GOT3 (cell line): Measurements from ENCODE around the gene KLF13.

Experiments
- DNase-seq: peaks from one replicate; lab custom pipeline; 2025; ENCODE audit warnings: mixed read lengths; lab: John Stamatoyannopoulos, UW

Gene KLF13

DNA sequence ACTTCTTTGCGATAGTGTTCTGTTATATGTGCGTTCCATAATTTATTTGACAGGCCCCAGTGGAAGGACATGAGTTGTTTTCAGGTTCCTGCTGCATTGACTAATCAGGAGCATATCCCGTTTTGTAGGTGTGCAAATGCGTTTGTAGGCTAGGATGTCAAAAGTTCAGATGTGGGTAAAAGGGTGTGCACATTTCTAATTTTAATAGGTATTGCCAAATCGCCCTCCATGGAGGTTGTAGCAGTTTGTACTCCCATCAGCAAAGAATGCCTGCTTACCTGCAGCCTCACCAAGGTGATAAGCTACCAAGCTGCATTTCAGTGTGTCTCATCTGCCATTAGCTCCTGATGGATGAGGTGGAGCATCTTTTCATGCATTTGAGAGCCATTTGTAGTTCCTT is 36.3 kb downstream of the KLF13 start:
- DNase-seq = no peak

GRCh38 chr15:31364301-31365031 is 37.8 kb downstream of the KLF13 start:
- DNase-seq = no peak

GRCh38 chr15:31365032-31365654 is 38.5 kb downstream of the KLF13 start:
- no peak for DNase-seq

DNA sequence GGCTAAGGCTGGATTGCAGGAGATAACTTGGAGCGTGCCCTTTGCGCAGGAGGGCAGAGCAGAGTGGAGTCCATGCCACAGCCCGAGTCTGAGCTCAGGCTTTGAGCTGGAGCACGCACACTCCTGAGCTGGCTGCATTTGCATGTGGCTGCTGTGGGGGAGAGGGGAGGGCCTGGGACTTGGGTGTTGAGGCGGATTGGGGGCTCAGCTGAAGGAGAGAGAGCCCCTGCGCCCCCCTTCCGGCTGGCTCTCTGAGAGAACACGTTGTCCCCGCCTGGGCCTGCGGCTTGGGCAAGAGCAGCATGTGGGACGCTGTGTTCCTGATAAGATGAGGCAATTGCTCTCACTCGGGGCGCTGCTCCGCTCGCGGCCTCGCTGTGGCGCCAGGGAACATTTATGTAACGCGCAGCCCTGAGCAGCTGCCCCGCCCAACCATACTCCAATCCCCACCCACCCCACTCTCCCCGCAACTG is 39.1 kb downstream of the KLF13 start:
- DNase-seq = no peak

DNA sequence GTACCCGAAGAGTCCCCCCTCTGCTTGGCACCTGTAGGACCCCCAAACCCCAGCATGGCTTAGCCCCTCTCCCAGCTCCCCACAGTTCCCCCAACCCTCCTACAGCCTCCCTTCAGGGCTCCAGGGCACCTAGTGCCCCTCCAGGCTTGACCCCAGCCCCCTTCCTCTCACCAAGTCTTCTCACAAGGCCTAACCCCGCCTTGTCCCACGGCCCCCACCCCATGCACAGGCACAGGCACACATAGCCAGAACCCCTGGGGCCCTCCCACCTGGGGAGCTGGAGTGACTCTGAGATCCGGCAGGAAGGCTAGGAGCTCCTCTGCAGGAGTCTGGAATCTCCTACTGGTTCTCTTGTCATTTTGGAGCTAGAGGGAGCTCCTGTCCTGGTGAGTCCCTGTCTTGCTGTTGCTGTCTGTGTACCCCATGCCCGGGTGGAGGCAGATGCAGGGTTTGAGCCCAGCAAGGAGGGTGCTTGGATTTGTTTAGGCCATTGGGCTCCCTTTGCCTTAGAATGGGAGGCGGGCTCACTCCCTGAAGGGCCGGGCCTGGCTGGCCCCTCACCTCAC is 39.6 kb downstream of the KLF13 start:
- DNase-seq = no peak

GRCh38 chr15:31367021-31367729 is 40.5 kb downstream of the KLF13 start:
- DNase-seq = no peak

DNA sequence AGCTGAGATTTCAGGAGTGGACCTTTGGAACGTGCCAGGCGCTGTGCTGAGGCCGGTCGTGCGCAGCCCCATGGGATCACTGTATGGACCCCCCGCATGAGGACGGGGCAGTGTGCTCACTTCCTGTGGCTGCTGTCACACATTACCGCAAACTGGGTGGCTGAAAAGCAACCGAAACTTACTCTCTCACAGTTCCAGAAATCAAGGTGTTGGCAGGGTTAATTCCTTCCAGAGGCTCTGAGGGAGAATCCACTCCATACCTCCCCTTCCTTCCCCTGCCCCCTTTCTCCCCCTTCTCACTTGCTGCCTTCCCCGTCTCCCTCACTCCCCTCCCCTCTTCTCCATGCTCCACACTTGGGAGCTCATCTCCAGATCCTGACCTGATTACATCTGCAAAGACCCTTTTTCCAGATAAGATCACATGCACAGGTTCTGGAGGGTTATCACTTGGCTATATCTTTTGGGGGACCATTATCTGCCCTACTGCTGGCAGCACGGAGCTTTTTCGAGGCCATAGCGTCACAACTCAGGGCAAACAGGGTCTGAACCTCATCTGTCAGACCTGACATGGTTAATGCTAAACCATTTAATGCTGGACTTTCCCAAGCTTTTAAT is 41.2 kb downstream of the KLF13 start:
- DNase-seq = no peak

- DNase-seq = no peak
These were observed 43.1 kb downstream of the KLF13 start for GRCh38 chr15:31369727-31370126.

DNA sequence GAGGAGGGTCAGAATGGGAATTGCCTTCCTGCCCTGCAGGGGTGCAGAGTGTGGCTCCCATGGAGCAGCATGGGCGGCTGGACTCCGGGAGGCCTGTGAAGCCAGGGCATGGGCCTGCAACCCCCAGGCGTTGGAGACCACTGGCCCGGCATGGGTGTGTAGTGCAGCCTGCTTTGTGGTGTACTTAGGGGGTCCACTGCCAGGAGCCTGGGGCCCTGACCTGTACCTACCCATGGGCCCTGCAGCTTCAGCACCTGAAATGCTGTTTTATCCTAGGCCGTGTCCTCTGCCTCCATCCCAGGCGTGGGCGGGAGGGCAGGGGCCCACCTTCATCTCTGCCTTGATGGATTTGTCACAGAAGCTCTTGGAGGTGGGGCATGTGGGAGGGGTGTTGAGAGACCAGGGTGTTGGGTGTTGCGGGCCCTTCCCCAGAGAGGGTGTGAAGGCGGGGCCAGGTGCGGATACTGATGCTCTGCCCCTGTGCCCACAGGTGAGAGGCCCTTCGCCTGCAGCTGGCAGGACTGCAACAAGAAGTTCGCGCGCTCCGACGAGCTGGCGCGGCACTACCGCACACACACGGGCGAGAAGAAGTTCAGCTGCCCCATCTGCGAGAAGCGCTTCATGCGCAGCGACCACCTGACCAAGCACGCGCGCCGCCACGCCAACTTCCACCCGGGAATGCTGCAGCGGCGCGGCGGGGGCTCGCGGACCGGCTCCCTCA is 45.0 kb downstream of the KLF13 start:
- no peak for DNase-seq

DNA sequence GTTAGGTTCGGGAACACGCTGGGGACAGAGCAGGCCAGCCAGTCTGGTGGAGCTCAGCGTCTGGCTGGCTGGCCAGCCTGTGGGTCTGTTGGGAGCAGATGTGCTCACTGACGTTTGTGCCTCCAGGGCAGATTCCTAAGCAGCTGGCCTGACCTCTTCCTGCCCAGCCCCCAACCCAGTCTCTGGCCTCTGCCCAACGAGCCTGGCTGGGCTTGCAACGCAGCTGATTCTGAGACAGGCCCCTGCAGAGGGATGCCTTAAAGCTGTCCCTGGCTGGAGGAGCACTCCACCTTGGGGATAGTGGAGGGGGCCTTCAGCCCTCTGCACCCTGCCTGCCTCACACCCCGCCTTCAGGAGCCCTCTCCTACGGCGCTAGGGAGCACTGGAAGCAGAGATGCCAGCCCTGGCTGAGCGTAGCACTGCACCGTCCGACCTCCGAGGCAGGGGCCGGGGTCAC is 46.0 kb downstream of the KLF13 start:
- DNase-seq = no peak

GRCh38 chr15:31373096-31373865 is 46.6 kb downstream of the KLF13 start:
- DNase-seq = no peak

GRCh38 chr15:31373970-31374369 is 47.3 kb downstream of the KLF13 start:
- DNase-seq = no peak

DNA sequence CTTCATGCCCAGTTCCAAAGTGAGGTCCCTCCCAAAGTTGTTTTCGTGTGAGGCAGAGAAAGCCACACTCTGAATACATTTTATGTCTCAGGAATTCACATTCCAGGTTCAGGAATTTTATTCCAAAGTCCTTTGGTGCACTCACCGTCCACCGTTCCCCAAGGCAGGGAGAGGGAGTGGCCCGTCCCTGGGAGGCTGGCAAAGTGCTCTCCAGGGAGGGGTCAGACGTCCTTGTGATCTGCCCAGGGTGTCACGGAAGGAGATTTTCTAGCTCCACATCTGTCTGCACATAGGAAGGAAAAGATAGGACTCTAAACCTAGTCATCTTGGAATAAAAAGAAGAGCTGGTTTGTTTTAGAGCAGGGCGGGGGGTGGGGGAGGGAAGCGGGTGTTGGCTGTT is 47.9 kb downstream of the KLF13 start:
- DNase-seq = no peak

- no peak for DNase-seq
These were observed 48.4 kb downstream of the KLF13 start for GRCh38 chr15:31374986-31375385.

- no peak for DNase-seq
These were observed 49.1 kb downstream of the KLF13 start for GRCh38 chr15:31375772-31376171.

DNA sequence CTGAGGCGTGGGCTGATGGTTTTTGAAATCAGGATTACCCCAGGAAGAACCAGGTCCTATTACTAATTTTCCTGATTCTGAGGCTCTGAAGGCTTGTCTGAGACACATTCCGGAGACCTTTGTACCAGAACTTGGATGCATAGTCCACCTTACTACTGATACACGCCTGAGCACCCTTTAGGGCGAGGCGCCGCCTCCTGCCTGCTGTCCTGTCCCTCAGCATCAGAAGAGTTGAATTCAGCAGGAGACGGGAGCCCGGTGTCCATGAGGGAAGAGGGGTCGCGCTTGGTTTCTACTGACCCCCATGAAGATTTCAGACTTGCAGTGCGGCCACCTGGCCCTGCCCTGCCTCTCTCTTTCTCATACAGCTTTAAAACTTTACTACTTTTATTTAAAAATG is 49.9 kb downstream of the KLF13 start:
- DNase-seq = no peak

GRCh38 chr15:31377030-31377429 is 50.4 kb downstream of the KLF13 start:
- DNase-seq = no peak

DNA sequence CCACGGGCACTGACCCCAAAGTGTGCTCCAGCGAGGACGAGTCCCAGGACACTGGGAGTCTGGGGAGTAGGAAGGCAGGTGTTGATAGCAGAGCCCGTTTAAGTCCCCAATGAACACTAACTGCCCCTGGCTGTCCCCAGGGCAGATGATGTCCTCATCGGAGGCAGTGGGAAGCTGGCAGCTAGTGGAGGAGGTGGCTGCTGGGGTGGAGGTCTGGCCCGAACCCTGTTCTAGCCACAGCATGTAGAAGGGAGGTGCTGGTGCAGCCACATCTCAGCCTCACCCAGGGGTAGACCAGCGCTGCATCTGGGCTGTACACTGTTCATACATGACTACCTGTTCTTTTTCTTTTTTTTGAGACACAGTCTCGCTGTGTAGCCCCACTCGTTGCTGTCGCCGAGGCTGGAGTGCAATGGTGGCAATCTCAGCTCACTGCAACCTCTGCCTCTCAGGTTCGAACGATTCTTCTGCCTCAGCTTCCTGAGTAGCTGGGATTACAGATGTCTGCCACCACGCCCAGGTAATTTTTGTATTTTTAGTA is 51.8 kb downstream of the KLF13 start:
- no peak for DNase-seq

GRCh38 chr15:31379042-31379441 is 52.4 kb downstream of the KLF13 start:
- DNase-seq = no peak

GRCh38 chr15:31379577-31379976 is 52.9 kb downstream of the KLF13 start:
- no peak for DNase-seq
